ENCODE results near the gene KLC3.

DNA sequence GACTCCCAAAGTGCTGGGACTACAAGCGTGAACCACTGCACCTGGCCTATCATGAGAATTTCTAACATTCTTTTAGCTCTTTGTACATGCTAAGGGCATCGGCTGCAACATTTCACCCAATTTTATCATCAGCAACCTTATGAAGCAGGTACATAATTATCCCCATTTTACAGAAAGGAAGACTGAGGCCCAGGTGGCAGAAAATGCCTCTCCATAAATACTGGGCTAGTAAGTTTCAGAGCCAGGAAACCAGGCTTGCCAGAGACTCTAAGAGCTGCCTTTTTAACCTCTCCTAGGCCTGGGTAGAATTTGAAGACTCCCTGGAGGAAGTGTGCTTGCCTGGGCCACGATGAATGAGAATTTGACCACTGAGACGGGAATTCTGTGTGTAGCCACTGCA lies 27.6 kb downstream of the KLC3 start:
- TF ChIP-seq POLR2A (IDR thresholded peaks at IDR 0.05): no peak
- TF ChIP-seq POLR2AphosphoS5 (IDR thresholded peaks at IDR 0.05): no peak
- TF ChIP-seq CTCF (IDR thresholded peaks at IDR 0.05): no peak

All from sigmoid colon (tissue), 4 donors.